Measurements from ENCODE around the gene CLEC11A. TPM values are rescaled to one million over a fixed set of nuclear protein-coding genes. Genes with fewer than 3 reads are reported as not detected.

The CLEC11A gene
- total and polyA plus RNA-seq, 9 of the 15 experiments (the other 6 are each of a cell fraction or from before 2014, with no cell fraction given): 0.39 to 43.9 (median 3.4) TPM

DNA sequence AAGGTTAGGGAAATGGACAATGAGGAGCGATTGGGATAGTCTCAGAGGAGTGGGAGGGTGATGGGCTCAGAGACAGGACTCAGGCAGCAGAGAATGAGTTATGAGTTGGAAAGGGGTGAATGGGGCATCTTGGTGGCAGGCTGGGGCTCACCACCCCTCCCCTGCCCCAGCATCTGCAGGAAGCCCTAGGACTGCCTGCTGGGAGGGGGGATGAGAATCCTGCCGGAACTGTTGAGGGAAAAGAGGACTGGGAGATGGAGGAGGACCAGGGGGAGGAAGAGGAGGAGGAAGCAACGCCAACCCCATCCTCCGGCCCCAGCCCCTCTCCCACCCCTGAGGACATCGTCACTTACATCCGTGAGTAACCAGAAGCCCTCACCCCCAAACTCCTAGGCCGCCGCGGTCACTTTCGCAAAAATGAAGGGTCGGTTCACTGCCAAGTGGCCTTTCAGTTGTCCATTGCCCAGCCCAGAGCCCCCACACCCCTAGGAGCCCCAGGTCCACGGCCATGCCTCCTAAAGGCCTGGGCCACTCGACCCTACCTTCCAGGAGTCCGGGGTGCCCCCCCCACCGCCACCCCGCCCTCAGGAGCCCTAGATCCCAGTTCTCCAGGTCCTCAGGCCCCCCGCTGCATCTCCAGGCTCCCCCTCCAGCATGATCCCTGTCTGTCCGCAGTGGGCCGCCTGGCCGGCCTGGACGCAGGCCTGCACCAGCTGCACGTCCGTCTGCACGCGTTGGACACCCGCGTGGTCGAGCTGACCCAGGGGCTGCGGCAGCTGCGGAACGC is 764 bp downstream of the CLEC11A start (continued):
- TF ChIP-seq, protein P1, sequence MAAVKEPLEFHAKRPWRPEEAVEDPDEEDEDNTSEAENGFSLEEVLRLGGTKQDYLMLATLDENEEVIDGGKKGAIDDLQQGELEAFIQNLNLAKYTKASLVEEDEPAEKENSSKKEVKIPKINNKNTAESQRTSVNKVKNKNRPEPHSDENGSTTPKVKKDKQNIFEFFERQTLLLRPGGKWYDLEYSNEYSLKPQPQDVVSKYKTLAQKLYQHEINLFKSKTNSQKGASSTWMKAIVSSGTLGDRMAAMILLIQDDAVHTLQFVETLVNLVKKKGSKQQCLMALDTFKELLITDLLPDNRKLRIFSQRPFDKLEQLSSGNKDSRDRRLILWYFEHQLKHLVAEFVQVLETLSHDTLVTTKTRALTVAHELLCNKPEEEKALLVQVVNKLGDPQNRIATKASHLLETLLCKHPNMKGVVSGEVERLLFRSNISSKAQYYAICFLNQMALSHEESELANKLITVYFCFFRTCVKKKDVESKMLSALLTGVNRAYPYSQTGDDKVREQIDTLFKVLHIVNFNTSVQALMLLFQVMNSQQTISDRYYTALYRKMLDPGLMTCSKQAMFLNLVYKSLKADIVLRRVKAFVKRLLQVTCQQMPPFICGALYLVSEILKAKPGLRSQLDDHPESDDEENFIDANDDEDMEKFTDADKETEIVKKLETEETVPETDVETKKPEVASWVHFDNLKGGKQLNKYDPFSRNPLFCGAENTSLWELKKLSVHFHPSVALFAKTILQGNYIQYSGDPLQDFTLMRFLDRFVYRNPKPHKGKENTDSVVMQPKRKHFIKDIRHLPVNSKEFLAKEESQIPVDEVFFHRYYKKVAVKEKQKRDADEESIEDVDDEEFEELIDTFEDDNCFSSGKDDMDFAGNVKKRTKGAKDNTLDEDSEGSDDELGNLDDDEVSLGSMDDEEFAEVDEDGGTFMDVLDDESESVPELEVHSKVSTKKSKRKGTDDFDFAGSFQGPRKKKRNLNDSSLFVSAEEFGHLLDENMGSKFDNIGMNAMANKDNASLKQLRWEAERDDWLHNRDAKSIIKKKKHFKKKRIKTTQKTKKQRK (IDR thresholded peaks at IDR 0.05; ENCODE audit: borderline replicate concordance, low read depth, low read length): no peak

DNA sequence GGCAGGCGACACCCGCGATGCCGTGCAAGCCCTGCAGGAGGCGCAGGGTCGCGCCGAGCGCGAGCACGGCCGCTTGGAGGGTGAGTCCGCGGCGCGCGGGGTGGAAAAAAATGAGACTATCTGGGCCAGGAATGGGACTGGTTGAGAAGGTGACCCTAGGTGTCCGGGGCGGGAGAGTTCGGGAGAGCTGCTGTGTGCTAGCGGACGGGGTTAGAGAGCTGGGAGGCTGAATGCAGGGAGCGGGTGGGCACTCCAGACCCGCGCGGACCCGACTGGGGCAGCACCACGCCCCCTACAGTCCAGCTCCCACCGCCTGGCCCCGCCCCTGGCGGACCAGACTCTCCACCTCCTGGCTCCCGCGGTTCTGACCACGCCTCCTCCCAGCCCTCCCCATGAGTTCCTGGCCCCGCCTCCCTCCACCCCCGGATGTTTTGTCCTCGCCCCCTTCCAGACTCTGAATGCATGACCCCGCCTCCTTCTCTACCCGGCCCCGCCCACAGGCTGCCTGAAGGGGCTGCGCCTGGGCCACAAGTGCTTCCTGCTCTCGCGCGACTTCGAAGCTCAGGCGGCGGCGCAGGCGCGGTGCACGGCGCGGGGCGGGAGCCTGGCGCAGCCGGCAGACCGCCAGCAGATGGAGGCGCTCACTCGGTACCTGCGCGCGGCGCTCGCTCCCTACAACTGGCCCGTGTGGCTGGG is 1.5 kb downstream of the CLEC11A start:
- in situ Hi-C loops (cut with MboI): no loop called here
- H3K27me3 ChIP-seq (ENCODE audit: control insufficient read depth in 2 of 2, insufficient read depth in 2 of 2, low read length in 2 of 2): no peaks in the 10 kb centered on the region
- intact Hi-C loops (cut with micrococcal nuclease): loop anchor here (1.0 kb wide), 1 partner anchor 59 kb away; no protein-coding TSS in a partner anchor
- peaks cover 4% of the 10 kb centered on the region; the same call in 1 of the 3 replicates for H3K36me3 ChIP-seq (ENCODE audit: control insufficient read depth, insufficient read depth, low read length)
- H3K9me3 ChIP-seq (replicated peaks; ENCODE audit: control insufficient read depth, insufficient read depth, low read depth, low read length): no peaks in the 10 kb centered on the region
- H3K9ac ChIP-seq (ENCODE audit: insufficient read depth in 1 of 2, low read depth in 2 of 2, low read length in 2 of 2): peak overlapping the region; percentile 82 to 95
- FAIRE-seq (peak; percentile 97), ATAC-seq (peak; percentile 86), DNase-seq (ENCODE audit: extremely low read depth in 1 of 4, low spot score in 3 of 4) (peak; percentile 98 to 100 (median 99))
- BruUV-seq (replicated peaks): no TSS peak
- H3K4me2 ChIP-seq (ENCODE audit: insufficient read depth, low read length): peak overlapping the region; percentile 90
- no peaks in the 10 kb centered on the region for H3K9me1 ChIP-seq (ENCODE audit: control insufficient read depth, insufficient read depth, low read length)
- peaks cover 26% of the 10 kb centered on the region for H3K79me2 ChIP-seq (ENCODE audit: control insufficient read depth, insufficient read depth, low read length)
- POLR2A ChIA-PET: interaction anchor here (0.6 to 1.7 kb wide), 16 partner anchors 12 to 197 kb away, joined by 3 to 14 read pairs (median 5); no protein-coding TSS in a partner anchor
- H3K4me3 ChIP-seq: peak overlapping the region; percentile 59
- peaks cover 33 to 67% of the 10 kb centered on the region in 2 experiments; a peak in 4 of 5 replicates for H3K4me1 ChIP-seq (replicated peaks in 1 of 2; ENCODE audit: control insufficient read depth in 2 of 2, insufficient read depth in 2 of 2, low read length in 2 of 2)
- H3K27ac ChIP-seq (ENCODE audit: extremely low read depth, low read depth, low read length): peak overlapping the region; percentile 80
- H4K20me1 ChIP-seq (replicated peaks; ENCODE audit: control insufficient read depth, insufficient read depth, low read length): peaks cover 5% of the 10 kb centered on the region; the same call in 1 of the 2 replicates
- H2AFZ ChIP-seq (ENCODE audit: low read depth, low read length): peak overlapping the region; percentile 94
- under 1% methylated on average over 43 of the region's 65 CpGs for WGBS (ENCODE audit: insufficient coverage, low coverage, missing lambda C conversion rate)
- CTCF ChIA-PET (ENCODE audit: low intra/inter-chr PET ratio): interaction anchor here (0.7 to 4.5 kb wide), 5 partner anchors 53 to 198 kb away, joined by 3 to 91 read pairs (median 5); no protein-coding TSS in a partner anchor
- TF ChIP-seq ATF1 (CRISPR knock-in tag; IDR thresholded peaks at IDR 0.05): no peak
- 0 out of 2 replicates have a peak, but pooled peaks have one; percentile 7 for TF ChIP-seq ATF1 (tag; IDR thresholded peaks at IDR 0.05)
- TF ChIP-seq KLF13 (tag; IDR thresholded peaks at IDR 0.05; ENCODE audit: borderline replicate concordance, low read depth): peak; percentile 91; the same call in 1 of the 2 replicates
- peak; percentile 54; the same call in 1 of the 2 replicates for TF ChIP-seq ARID2 (IDR thresholded peaks at IDR 0.05)
- TF ChIP-seq, protein P2, sequence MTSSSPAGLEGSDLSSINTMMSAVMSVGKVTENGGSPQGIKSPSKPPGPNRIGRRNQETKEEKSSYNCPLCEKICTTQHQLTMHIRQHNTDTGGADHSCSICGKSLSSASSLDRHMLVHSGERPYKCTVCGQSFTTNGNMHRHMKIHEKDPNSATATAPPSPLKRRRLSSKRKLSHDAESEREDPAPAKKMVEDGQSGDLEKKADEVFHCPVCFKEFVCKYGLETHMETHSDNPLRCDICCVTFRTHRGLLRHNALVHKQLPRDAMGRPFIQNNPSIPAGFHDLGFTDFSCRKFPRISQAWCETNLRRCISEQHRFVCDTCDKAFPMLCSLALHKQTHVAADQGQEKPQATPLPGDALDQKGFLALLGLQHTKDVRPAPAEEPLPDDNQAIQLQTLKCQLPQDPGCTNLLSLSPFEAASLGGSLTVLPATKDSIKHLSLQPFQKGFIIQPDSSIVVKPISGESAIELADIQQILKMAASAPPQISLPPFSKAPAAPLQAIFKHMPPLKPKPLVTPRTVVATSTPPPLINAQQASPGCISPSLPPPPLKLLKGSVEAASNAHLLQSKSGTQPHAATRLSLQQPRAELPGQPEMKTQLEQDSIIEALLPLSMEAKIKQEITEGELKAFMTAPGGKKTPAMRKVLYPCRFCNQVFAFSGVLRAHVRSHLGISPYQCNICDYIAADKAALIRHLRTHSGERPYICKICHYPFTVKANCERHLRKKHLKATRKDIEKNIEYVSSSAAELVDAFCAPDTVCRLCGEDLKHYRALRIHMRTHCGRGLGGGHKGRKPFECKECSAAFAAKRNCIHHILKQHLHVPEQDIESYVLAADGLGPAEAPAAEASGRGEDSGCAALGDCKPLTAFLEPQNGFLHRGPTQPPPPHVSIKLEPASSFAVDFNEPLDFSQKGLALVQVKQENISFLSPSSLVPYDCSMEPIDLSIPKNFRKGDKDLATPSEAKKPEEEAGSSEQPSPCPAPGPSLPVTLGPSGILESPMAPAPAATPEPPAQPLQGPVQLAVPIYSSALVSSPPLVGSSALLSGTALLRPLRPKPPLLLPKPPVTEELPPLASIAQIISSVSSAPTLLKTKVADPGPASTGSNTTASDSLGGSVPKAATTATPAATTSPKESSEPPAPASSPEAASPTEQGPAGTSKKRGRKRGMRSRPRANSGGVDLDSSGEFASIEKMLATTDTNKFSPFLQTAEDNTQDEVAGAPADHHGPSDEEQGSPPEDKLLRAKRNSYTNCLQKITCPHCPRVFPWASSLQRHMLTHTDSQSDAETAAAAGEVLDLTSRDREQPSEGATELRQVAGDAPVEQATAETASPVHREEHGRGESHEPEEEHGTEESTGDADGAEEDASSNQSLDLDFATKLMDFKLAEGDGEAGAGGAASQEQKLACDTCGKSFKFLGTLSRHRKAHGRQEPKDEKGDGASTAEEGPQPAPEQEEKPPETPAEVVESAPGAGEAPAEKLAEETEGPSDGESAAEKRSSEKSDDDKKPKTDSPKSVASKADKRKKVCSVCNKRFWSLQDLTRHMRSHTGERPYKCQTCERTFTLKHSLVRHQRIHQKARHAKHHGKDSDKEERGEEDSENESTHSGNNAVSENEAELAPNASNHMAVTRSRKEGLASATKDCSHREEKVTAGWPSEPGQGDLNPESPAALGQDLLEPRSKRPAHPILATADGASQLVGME (CRISPR knock-in tag; IDR thresholded peaks at IDR 0.05): 0 out of 2 replicates have a peak, but pooled peaks have one; percentile 43
- peak; percentile 69 for TF ChIP-seq ARID1B (IDR thresholded peaks at IDR 0.05)
- no peak for TF ChIP-seq ZC3H8 (IDR thresholded peaks at IDR 0.05)
- TF ChIP-seq ZNF583 (CRISPR knock-in tag; IDR thresholded peaks at IDR 0.05): 0 out of 2 replicates have a peak, but pooled peaks have one; percentile 0
